Activated CD8-positive, alpha-beta memory T cell treated with anti-CD3 and anti-CD28 coated beads for 4 hours (primary cell): Measurements from ENCODE around the gene MAML1.
A peak's percentile ranks its signal among the peaks of the same experiment; 100 is the strongest.

ENCODE experiments used
- DNase-seq, 2 donors: peaks; one replicate each; pipeline ENCODE4 v3.0.0-alpha.2; 2020; ENCODE audit warnings: low read depth in 2 of 2

The MAML1 gene

GRCh38 chr5:179804555-179804947, 71.9 kb downstream of the MAML1 start:
- no peak for DNase-seq

GRCh38 chr5:179805070-179805528, 72.5 kb downstream of the MAML1 start:
- DNase-seq, result no peak

GRCh38 chr5:179805529-179806249, 73.1 kb downstream of the MAML1 start:
- DNase-seq, result no peak

GRCh38 chr5:179806250-179807048, 73.8 kb downstream of the MAML1 start, which contains the start of gene MGAT4B:
TSS of gene MGAT4B (minus strand) at chr5:179806866. CDS start at chr5:179806583, 283 bp downstream.
- DNase-seq, result peak in 1 of 2 donors; percentile 21

- no peak for DNase-seq
These were observed 79.7 kb downstream of the MAML1 start for GRCh38 chr5:179812135-179812825.

GRCh38 chr5:179812997-179813607, 80.5 kb downstream of the MAML1 start:
- DNase-seq, result no peak

GRCh38 chr5:179814090-179814489, 81.5 kb downstream of the MAML1 start:
- no peak for DNase-seq

- no peak for DNase-seq
These were observed 83.0 kb downstream of the MAML1 start for GRCh38 chr5:179815491-179816249.

- DNase-seq, result no peak
These were observed 83.8 kb downstream of the MAML1 start for GRCh38 chr5:179816401-179816795.

- no peak for DNase-seq
These were observed 84.3 kb downstream of the MAML1 start for GRCh38 chr5:179816796-179817469.

- DNase-seq, result no peak
These were observed 84.8 kb downstream of the MAML1 start for GRCh38 chr5:179817470-179817840.

GRCh38 chr5:179817890-179818745, 85.5 kb downstream of the MAML1 start:
- DNase-seq, result no peak

- peak; percentile 73 to 78 for DNase-seq
These were observed 86.2 kb downstream of the MAML1 start for GRCh38 chr5:179818746-179819295.

- DNase-seq, result no peak
These were observed 86.9 kb downstream of the MAML1 start for GRCh38 chr5:179819296-179820126.

- DNase-seq, result no peak
These were observed 87.5 kb downstream of the MAML1 start for GRCh38 chr5:179820127-179820482.

- DNase-seq, result peak; percentile 51 to 66
These were observed 88.1 kb downstream of the MAML1 start, which contains the start of gene SQSTM1 for GRCh38 chr5:179820483-179821297. TSS of gene SQSTM1 (plus strand) at chr5:179820905. CDS start at chr5:179820937, 32 bp downstream.

GRCh38 chr5:179821298-179822058, 88.9 kb downstream of the MAML1 start:
- peak; percentile 67 to 73 for DNase-seq
